Esophagus mucosa (tissue), 1 donor: ENCODE measurements around the gene RPA1. TPM values are rescaled to one million over a fixed set of nuclear protein-coding genes. Genes with fewer than 3 reads are reported as not detected.

Experiments used
- ATAC-seq: fragments of 200-7000 bp; cut with Tn5 transposase; one replicate; pipeline ENCODE4 v1.9.1; 2020
- total RNA-seq: library from RNA; stranded (reverse); gene quantifications from one replicate; pipeline ENCODE4 v1.2.4, GENCODE V29; 2023
- donor health status: DM: yes; HTN: yes; CAD: no.

RPA1 gene
- total RNA-seq, 1 donor from 2014 or later: 87.5 TPM

GRCh38 chr17:1912146-1912545, 82.3 kb downstream of the RPA1 start:
- ATAC-seq: no peak

- ATAC-seq: no peak
Measured at GRCh38 chr17:1913702-1914101, 83.9 kb downstream of the RPA1 start.

- ATAC-seq: no peak
Measured at GRCh38 chr17:1914661-1915083, 84.9 kb downstream of the RPA1 start.

GRCh38 chr17:1915889-1916288, 86.1 kb downstream of the RPA1 start:
- ATAC-seq: no peak

GRCh38 chr17:1916316-1916715, 86.5 kb downstream of the RPA1 start:
- no peak for ATAC-seq

GRCh38 chr17:1916963-1917715, 87.3 kb downstream of the RPA1 start:
- ATAC-seq: no peak

GRCh38 chr17:1918346-1919162, 88.7 kb downstream of the RPA1 start:
- no peak for ATAC-seq

- no peak for ATAC-seq
Measured at GRCh38 chr17:1919201-1919600, 89.4 kb downstream of the RPA1 start.

- no peak for ATAC-seq
Measured at GRCh38 chr17:1920948-1921351, 91.1 kb downstream of the RPA1 start.

- no peak for ATAC-seq
Measured at GRCh38 chr17:1928976-1929375, 99.2 kb downstream of the RPA1 start.

GRCh38 chr17:1930337-1930645, 100.5 kb downstream of the RPA1 start:
- no peak for ATAC-seq

GRCh38 chr17:1931844-1932579, 102.2 kb downstream of the RPA1 start:
- ATAC-seq: peak; percentile 54

- ATAC-seq: no peak
Measured at GRCh38 chr17:1933875-1934715, 104.3 kb downstream of the RPA1 start.

- no peak for ATAC-seq
Measured at GRCh38 chr17:1934901-1935300, 105.1 kb downstream of the RPA1 start.

- ATAC-seq: no peak
Measured at GRCh38 chr17:1936766-1937165, 107.0 kb downstream of the RPA1 start.

GRCh38 chr17:1937461-1937860, 107.7 kb downstream of the RPA1 start:
- ATAC-seq: no peak

- no peak for ATAC-seq
Measured at GRCh38 chr17:1939981-1940809, 110.4 kb downstream of the RPA1 start.

GRCh38 chr17:1940810-1941185, 111.0 kb downstream of the RPA1 start:
- no peak for ATAC-seq

- ATAC-seq: no peak
Measured at GRCh38 chr17:1941272-1942065, 111.7 kb downstream of the RPA1 start.

GRCh38 chr17:1942066-1942365, 112.2 kb downstream of the RPA1 start:
- no peak for ATAC-seq
